HG02763 (cell line): ENCODE results near the gene TNS3.

Source experiments
- ATAC-seq: cut with Tn5 transposase; IDR thresholded peaks from one replicate; pipeline ENCODE4 v1.9.1; 2021; ENCODE audit warnings: mild to moderate bottlenecking, moderate library complexity; ENCODE audit not compliant: unreplicated experiment

Gene TNS3

GRCh38 chr7:47526466-47526865 lies 55.4 kb downstream of the TNS3 start:
- no peak for ATAC-seq

GRCh38 chr7:47525066-47525623 lies 56.8 kb downstream of the TNS3 start:
- ATAC-seq: no peak

GRCh38 chr7:47523401-47523800 lies 58.5 kb downstream of the TNS3 start:
- ATAC-seq: no peak

GRCh38 chr7:47521816-47522561 lies 59.9 kb downstream of the TNS3 start:
- no peak for ATAC-seq

GRCh38 chr7:47521011-47521795 lies 60.7 kb downstream of the TNS3 start:
- no peak for ATAC-seq

- no peak for ATAC-seq
Observed at GRCh38 chr7:47520406-47520805, 61.5 kb downstream of the TNS3 start.

GRCh38 chr7:47518827-47519226 lies 63.1 kb downstream of the TNS3 start:
- no peak for ATAC-seq

GRCh38 chr7:47517821-47518480 lies 64.0 kb downstream of the TNS3 start:
- ATAC-seq: no peak

GRCh38 chr7:47516985-47517600 lies 64.8 kb downstream of the TNS3 start:
- ATAC-seq: no peak

- ATAC-seq: no peak
Observed at GRCh38 chr7:47516386-47516785, 65.5 kb downstream of the TNS3 start.

- no peak for ATAC-seq
Observed at GRCh38 chr7:47515305-47515834, 66.5 kb downstream of the TNS3 start.

GRCh38 chr7:47514818-47515217 lies 67.1 kb downstream of the TNS3 start:
- ATAC-seq: no peak

GRCh38 chr7:47514367-47514766 lies 67.5 kb downstream of the TNS3 start:
- no peak for ATAC-seq

- ATAC-seq: no peak
Observed at GRCh38 chr7:47513741-47514241, 68.1 kb downstream of the TNS3 start.

GRCh38 chr7:47512481-47513176 lies 69.3 kb downstream of the TNS3 start:
- ATAC-seq: no peak

- ATAC-seq: no peak
Observed at GRCh38 chr7:47511699-47512370, 70.1 kb downstream of the TNS3 start.

GRCh38 chr7:47510786-47511185 lies 71.1 kb downstream of the TNS3 start:
- no peak for ATAC-seq

GRCh38 chr7:47510192-47510591 lies 71.7 kb downstream of the TNS3 start:
- no peak for ATAC-seq

GRCh38 chr7:47509571-47509970 lies 72.3 kb downstream of the TNS3 start:
- no peak for ATAC-seq
